NCI-H774 (cell line): ENCODE measurements around the gene GINS1.
"Not testable (repeated sequence)": the region's sequence is repeated elsewhere in the genome, so short reads cannot be mapped to it uniquely, and the experiment has no call there.

ENCODE experiments used
- DNase-seq: peaks from one replicate; lab custom pipeline; 2025; lab: John Stamatoyannopoulos, UW

GINS1 gene

GRCh38 chr20:25389858-25390537 is 17.5 kb upstream of the GINS1 start:
- peak; percentile 47 for DNase-seq

- DNase-seq = peak; percentile 94
Measured at GRCh38 chr20:25390538-25391528, 16.6 kb upstream of the GINS1 start, which contains the start of gene ABHD12. Gene ABHD12 (minus strand): TSS chr20:25390835. CDS start chr20:25390703, 132 bp downstream.

GRCh38 chr20:25394276-25394675 is 13.2 kb upstream of the GINS1 start:
- DNase-seq = no peak

- DNase-seq = no peak
Measured at GRCh38 chr20:25394996-25395395, 12.5 kb upstream of the GINS1 start.

GRCh38 chr20:25397096-25397495 is 10.4 kb upstream of the GINS1 start:
- no peak for DNase-seq

- DNase-seq = no peak
Measured at GRCh38 chr20:25397821-25398220, 9.7 kb upstream of the GINS1 start.

GRCh38 chr20:25398376-25399036 is 9.0 kb upstream of the GINS1 start:
- DNase-seq = no peak

- DNase-seq = peak; percentile 39
Measured at GRCh38 chr20:25399037-25399430, 8.4 kb upstream of the GINS1 start.

- not testable (repeated sequence) for DNase-seq
Measured at GRCh38 chr20:25400291-25400732, 7.2 kb upstream of the GINS1 start.

GRCh38 chr20:25402583-25402982 is 4.9 kb upstream of the GINS1 start:
- DNase-seq = no peak

GRCh38 chr20:25408170-25408547 is 686 bp downstream of the GINS1 start:
- no peak for DNase-seq

GRCh38 chr20:25408890-25409289 is 1.4 kb downstream of the GINS1 start:
- no peak for DNase-seq

- DNase-seq = no peak
Measured at GRCh38 chr20:25418776-25419175, 11.3 kb downstream of the GINS1 start.

- DNase-seq = no peak
Measured at GRCh38 chr20:25421102-25421501, 13.6 kb downstream of the GINS1 start.

- no peak for DNase-seq
Measured at GRCh38 chr20:25422032-25422431, 14.6 kb downstream of the GINS1 start.

GRCh38 chr20:25424536-25424935 is 17.1 kb downstream of the GINS1 start:
- DNase-seq = no peak

GRCh38 chr20:25437153-25437581 is 29.7 kb downstream of the GINS1 start:
- no peak for DNase-seq

GRCh38 chr20:25439328-25439727 is 31.9 kb downstream of the GINS1 start:
- no peak for DNase-seq

GRCh38 chr20:25444556-25444955 is 37.1 kb downstream of the GINS1 start:
- no peak for DNase-seq

- no peak for DNase-seq
Measured at GRCh38 chr20:25447671-25448070, 40.2 kb downstream of the GINS1 start.

GRCh38 chr20:25452333-25452732 is 44.9 kb downstream of the GINS1 start:
- DNase-seq = no peak

GRCh38 chr20:25453035-25453810 is 45.8 kb downstream of the GINS1 start:
- DNase-seq = no peak
